Activated CD4-positive, alpha-beta T cell treated with anti-CD3 and anti-CD28 coated beads, Interleukin-2, amount 50 U/mL, for 4 hours (primary cell): ENCODE measurements around the gene APOC4.
A peak's percentile ranks its signal among the peaks of the same experiment; 100 is the strongest.
"Not testable (repeated sequence)": the region's sequence is repeated elsewhere in the genome, so short reads cannot be mapped to it uniquely, and the experiment has no call there.

Source experiments
- DNase-seq, 2 experiments: peaks; one replicate each; pipeline ENCODE4 v3.0.0-alpha.2; 2020

Gene APOC4

DNA sequence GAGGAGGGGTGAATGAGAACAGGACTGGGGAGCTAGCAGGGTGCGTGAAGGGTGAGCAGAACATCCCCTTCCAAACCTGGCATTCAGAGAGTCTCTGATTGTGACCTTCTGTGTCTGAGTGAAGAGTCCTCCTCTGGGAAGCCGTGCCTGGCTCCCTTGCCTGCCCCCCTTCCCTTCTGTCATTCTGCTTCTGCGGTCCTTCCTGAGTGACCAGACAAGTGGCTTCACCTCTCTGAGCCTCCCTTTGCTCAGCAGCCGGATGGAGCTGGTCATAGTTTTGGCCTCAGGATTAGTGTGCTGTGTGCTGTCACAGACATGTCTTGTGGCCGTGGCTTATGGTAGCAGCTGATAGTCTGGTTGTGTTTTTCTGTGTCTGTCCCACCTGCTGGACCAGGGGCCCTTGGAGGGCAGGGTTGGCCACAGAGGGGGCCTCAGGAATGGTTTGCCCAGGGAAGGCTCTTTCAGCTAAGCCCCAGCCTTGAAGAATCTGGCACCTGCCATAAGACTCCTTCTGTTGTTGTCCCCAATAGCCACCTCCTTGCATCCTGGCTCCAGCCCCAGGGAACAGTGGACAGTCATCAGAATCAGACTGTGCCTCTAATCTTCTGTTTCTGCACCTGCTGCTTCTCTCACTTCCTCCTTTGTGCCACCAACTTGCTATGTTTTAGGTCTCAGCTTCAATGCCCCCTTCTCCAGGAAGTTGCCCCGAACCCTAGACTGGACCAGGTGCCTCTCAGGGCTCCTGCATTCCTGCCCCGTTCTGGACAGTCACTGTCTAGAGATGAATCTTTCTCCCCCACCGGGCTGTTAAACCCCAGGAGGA lies 19.1 kb downstream of the APOC4 start:
- DNase-seq = no peak

DNA sequence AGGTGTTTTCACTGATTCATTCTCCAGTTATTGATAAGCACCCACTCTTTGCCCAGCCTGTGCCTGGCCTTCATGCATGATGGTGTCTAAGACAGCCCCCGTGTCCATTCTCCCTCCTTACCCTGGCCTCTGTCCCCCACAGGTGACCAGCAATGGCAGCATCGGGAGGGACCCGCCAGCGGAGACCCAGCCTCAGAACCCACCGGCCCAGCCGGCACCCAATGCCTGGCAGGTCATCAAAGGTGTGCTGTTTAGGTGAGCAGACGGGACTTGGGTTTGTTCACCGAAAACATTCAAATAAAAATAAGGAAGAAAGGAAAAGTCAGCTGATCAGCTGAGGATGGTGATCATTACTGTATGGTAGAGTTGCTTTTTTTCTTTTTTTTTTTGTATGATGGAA lies 19.8 kb downstream of the APOC4 start:
- DNase-seq = no peak

DNA sequence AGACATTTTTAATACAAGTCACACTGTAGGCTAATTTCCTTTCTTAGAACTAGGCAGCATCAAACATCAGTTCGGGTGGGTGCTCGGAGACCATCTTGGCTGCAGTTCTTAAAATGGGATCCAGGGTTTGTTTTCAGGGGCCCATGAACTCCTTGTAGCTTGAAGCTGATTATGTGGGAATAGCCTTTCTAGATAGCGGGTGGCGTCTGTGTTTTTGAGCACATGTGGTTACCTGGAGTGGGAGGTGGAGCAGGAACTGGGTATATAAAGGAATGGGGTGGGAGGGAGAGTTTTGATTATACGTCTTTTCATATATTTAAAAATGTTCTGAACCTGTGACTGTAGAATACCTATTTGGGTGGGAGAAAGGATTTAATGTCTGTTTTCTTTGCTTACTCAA lies 26.1 kb downstream of the APOC4 start:
- no peak for DNase-seq

DNA sequence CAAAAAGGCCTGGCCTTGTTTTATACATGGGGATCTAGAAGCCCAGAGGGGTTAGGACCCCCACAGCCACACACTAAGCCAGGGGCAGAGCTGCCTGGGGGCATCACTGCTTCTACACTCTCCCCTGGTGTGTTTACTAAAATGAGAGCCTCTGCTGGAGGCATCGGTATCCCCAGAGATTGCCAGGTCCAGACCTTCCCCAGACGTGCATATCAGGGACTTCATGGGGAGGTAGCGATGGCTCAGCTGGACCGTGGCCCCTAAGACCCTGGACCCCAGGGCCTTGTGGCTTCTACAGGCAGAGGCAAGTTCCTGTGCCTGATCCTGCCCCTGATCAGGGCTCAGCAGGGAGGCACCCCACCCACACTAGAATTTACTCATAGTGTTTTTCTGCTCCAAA lies 26.6 kb downstream of the APOC4 start:
- no peak for DNase-seq

DNA sequence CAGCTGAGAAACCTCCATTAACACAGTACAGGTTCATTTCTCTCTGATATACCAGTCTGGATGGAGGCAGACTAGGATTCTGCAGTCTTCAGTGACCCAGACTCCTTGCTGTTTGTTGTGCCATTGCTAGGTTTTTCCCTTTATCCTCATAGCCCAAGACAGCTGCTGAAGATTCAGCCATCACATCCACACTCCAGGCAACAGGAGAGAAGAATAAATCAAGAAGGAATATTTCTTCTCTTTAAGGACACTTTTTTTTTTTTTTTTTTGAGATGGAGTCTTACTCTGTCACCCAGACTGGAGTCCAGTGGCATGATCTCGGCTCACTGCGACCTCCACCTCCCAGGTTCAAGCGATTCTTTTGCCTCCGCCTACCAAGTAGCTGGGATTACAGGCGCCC lies 27.4 kb downstream of the APOC4 start:
- DNase-seq = no peak

DNA sequence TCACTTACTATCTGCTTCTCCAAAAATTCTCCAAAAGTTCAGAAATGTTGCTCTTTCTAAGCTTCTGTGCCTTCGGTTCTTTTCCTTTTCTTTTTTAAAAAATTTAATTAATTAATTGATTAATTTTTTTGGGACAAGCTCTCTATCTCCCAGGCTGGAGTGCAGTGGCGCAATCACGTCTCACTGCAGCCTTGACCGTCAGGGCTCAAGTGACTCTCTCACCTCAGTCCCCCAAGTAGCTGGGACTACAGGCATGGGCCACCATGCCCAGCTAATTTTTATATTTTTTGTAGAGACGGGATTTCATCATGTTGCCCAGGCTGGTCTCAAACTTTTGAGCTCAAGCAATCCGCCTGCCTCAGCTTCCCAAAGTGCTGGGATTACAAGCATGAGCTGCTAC lies 29.4 kb downstream of the APOC4 start:
- not testable (repeated sequence) for DNase-seq

DNA sequence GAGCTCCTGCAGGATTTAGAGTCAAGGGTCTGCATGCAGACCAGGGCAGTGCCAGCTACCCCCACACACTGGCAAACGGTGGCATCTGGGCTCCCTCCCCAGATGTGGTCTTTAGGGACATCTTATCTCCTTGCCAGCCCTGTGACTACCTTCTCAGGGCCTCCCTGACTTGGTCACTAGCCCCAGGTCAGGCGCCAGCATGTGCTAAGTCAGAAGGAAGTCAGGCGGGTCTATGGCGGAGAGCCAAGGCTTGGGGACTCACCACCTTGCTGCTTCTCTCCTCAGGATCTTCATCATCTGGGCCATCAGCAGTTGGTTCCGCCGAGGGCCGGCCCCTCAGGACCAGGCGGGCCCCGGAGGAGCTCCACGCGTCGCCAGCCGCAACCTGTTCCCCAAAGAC lies 30.8 kb downstream of the APOC4 start:
- DNase-seq = no peak

DNA sequence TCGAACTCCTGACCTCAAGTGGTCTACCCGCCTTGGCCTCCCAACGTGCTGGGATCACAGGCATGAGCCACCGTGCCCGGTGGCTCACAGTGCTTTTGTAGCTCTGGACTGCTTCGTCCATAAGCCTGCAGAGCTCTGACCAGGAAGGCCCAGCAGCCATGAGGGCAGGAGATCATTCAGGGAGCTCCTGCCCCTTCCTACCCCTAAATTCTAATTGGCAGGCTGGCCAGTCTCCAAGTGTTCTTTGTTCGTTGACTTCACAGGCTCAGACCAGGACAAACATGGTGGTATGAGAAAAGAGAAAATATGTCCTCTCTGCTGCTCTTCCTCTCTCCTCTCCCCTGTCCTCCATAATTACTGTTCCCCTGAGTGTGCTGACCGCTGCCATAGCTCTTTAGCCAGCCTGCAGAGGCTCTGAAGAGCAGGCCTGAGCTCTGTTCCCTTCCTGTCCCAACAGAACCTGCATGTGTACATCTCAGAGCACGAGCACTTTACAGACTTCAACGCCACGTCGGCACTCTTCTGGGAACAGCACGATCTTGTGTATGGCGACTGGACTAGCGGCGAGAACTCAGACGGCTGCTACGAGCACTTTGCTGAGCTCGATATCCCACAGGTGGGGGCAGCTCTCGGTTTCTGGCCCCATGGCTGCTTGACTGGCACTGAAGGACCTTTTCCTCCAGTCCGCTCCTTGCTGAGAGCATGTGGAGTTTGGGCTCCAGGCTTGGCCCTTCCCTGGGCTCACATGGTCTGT lies 32.1 kb downstream of the APOC4 start:
- DNase-seq = no peak

DNA sequence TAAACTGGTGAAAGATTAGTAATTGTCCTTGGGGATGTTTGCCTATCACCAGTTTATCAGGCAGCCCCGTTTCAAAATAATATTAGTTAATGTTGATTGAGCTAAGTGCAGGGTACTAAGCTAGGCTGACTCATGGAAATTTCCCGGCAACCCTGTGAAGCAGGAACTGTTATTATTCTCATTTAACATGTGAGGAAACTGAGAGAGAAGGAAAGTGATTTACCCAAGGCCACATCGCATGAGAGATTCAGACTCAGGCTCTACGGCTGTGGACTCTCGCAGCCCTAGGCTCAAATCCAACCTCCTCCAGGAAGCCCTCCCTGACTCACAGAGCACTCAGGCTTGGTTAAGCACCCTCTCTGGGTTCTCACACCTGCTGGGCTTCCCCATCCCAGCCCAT lies 32.8 kb downstream of the APOC4 start:
- DNase-seq = no peak

DNA sequence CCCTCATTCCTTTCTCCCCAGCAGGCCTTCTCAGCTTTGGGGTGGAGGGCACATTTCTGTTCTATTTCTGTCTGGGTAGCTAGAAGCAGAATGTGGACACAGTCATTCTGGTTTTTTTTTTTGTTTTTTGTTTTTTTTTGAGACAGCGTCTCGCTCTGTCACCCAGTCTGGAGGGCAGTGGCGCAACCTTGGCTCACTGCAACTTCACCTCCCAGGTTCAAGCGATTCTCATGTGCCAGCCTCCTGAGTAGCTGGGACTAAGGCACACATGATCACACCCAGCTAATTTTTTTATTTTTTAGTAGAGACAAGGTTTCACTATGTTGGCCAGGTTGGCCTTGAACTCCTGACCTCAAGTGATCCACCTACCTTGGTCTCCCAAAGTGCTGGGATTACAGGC lies 33.4 kb downstream of the APOC4 start:
- no peak for DNase-seq

DNA sequence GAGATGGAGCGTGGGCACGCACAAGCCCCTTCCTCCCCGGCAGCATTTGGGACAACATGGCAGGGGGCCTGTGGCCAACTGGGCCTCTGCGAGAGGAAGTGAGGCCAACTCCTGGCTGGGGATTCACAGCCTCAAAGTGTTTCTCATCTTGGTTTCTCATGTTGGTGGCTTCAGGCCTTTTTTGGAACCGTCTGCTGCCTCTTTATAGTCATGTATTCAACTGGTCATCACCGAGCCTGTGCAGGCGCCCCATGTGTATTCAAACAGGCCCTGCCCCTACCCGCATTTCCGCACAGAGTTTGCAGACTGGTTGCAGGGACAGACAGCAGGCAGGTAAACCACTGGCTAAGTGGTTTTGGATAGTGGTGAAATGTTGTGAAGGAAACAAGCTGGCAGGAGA lies 42.0 kb downstream of the APOC4 start:
- DNase-seq = no peak

DNA sequence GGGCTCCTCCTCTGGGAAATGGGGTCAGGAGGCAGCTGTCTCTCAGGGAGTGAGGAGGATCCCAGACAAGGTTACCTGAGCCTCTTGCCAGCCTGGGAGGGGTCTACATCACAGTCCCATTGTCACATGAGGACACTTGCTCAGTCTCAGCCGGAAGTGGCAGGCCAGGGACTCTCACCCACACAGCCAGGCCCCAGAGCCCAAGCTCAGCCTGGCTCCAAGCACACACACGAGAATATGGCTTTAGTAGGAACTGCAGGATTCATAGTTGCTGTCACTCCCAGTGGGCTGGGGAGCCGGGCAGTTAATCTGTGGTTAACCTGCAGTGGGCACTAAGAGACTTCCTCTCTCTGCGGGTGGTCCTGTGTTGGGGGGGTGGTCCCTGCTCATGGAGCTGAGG lies 43.4 kb downstream of the APOC4 start:
- DNase-seq = no peak

DNA sequence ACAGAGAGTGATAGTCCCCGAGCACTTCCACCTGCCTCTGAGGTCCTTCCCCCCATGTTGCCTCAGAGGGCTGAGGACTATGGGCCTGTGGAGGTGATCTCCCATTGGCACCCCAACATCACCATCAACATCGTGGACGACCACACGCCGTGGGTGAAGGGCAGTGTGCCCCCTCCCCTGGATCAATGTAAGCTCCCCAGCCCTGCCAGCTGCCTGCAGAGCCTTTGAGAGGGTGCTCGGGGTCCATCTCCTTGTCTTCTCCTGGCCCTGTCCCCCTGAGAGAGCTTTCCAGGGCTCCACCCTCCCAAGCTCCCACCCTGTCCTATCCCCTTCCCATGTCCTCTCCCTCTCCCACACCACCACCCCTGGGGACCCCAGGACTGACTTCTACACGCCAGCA lies 44.4 kb downstream of the APOC4 start:
- DNase-seq = no peak

DNA sequence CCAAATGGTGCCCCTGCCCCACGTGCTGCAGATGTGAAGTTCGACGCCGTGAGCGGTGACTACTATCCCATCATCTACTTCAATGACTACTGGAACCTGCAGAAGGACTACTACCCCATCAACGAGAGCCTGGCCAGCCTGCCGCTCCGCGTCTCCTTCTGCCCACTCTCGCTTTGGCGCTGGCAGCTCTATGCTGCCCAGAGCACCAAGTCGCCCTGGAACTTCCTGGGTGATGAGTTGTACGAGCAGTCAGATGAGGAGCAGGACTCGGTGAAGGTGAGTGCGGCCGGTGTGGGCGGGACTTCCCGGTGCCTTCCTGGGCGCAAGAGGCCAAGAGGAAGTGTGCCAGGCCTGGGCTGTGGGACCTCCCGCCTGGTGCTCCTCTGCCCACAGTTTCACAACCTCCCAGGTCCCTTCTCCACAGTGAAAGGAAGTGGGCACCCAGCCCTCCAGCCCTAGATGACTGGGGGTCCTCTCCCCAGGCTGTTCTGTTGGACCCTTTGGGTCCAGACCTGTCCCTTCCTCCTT lies 45.2 kb downstream of the APOC4 start:
- no peak for DNase-seq

DNA sequence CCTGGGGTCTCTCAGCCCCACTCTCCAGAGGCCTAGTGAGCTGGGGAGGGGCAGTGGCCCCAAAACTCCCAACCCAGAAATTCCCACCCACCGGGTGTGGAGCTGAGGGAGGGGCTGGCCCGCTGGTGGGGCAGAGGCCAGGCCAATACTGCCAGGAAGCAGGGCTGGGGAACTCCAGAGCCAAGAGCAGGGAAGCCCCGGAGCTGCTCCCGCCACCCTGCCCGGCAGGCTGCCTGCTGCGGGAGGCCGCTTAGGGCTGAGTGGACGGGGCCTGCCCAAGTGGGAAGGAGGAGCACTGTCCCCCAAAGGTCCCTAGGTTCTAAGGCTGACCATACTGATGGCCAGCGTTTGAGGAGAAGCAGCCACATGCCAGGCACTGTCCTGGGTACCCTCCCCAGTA lies 46.2 kb downstream of the APOC4 start:
- no peak for DNase-seq

DNA sequence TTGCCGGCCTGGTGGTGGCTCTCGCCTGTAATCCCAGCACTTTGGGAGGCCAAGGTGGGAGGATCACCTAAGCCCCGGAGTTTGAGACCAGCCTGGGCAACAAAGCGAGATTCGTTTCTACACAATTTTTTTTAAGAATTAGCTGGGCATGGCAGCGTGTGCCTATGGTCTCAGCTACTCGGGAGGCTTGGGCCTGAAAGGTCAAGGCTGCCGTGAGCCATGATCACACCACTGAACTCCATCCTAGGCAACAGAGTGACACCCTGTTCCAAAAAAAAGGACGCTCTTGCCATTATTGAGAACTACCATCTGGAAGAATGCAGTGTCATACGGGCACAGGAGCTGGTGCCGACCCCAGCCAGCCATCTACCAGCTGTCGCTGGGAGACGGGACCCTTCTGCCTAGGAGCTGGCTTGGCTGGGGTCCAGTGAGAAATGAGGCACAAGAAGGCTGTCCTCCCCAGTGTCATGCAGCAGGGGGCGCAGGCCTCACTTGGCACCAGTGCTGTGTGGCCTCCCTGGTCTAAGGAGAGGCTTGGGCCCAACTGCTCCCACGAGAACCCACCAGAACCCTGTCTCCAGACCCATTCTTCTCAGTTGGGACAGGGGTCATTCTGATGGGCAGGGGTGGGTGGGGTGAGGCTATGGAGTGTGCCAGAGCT lies 47.0 kb downstream of the APOC4 start:
- DNase-seq = peak; percentile 59 to 64

DNA sequence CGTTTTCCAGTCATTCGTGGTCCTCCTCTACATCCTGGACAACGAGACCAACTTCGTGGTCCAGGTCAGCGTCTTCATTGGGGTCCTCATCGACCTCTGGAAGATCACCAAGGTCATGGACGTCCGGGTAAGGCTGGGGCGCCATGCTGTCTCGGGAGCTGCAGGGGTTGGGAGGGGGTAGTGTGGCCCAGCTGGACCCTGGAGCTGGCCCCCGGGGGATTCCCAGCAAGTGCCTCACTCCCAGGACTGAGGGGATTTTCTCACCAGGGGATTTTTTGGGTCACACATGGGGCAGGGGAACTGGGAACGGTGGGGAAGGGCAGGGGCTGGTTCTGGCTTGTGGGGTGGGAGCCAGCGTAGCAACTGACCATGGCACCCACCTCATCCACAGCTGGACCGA lies 48.4 kb downstream of the APOC4 start:
- DNase-seq = no peak

DNA sequence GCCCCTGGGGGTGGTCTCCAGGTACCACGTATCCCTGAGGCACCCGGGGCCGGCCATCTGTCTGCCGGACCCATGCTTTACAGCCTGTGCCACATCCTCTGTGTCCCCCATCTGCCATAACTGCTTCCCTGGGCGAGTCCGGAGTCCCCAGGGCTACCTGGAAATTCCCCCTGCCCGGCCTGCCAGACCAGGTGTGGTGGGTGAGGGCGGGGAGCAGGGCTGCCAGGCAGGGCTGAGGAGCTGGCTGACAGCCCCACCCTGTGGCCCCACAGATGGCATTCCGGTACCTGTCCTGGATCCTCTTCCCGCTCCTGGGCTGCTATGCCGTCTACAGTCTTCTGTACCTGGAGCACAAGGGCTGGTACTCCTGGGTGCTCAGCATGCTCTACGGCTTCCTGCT lies 48.9 kb downstream of the APOC4 start:
- DNase-seq = no peak

DNA sequence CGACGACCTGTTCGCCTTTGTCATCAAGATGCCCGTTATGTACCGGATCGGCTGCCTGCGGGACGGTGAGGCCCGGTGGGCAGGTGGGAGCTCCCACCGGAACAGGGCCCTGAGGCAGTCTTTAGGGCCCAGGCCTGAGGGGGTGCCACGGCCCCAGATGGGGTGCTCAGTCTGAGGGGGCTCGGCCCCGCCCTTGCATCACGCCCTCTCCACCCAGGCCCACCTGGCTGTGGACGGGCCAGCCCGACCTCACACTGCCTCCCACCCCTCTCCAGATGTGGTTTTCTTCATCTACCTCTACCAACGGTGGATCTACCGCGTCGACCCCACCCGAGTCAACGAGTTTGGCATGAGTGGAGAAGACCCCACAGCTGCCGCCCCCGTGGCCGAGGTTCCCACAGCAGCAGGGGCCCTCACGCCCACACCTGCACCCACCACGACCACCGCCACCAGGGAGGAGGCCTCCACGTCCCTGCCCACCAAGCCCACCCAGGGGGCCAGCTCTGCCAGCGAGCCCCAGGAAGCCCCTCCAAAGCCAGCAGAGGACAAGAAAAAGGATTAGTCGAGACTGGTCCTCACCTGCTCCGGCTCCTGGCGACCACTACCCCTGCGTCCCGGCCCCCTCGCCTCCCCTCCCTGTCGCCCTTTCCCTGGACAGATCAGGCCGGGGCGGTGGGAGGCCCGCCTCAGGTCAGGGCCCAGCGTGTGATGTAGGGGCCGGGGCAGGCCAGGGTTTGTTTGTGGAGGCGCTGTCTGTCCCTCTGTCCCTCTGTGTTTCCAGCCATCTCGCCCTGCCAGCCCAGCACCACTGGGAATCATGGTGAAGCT lies 50.5 kb downstream of the APOC4 start:
- DNase-seq = no peak

DNA sequence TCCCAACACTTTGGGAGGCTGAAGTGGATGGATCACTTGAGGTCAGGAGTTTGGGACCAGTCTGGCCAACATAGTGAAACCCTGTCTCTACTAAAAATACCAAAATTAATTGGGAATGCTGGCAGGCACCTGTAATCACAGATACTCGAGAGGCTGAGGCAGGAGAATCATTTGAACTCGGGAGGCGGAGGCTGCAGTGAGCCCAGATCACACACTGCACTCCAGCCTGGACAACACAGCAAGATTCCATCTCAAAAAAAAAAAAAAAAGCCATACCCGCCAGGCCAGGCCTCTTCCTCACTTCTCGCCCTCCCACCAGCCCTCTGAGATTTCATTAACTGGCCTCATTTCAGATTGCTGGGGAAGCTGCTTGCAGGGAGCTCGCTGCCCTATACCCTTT lies 51.5 kb downstream of the APOC4 start:
- DNase-seq = no peak

DNA sequence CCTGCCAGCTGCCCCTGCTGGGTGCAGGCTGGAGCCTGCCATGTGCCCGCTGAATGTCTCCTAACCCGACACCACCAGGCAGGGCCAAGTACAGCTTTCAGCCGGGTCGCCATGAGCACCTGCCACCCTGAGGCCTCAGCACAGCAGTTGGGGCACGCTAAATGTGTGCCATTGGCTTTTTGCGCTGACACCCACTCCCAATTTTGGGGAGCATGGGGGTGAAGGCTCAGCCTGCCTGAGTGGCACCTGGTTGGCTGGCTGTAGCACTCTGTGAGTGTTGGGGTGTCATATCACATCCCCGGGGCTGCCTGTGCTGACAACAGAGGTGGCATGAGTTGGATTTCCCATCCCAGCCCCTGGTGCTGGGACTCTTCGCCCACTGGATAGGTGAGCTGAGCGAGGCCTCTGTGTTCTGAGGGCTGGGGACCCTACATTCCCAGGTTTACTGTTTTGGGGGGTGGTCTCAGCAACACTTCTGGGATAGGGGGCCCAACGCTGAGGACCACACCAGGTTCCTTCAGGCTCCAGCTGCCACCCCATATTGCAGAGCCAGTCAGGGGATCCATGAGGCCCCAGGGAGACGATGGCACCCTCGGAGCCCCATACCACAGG lies 52.0 kb downstream of the APOC4 start:
- no peak for DNase-seq
